Prostate gland (tissue), 2 donors: Measurements from ENCODE around the gene RGS3.

Experiments
- CTCF ChIP-seq, 4 experiments: fragments of 200-600 bp in 2 of 4; fragments of 450-650 bp in 2 of 4; sonication (generic) in 2 of 4; IDR thresholded peaks; 1 replicate in 3 of 4; 2 replicates in 1 of 4; pipeline ENCODE4 v1.5.1; 2016 to 2019; ENCODE audit warnings: antibody characterized with exemption in 4 of 4, mild to moderate bottlenecking in 2 of 4, moderate library complexity in 2 of 4
- POLR2A ChIP-seq: fragments of 450-650 bp; IDR thresholded peaks from one replicate; pipeline ENCODE4 v1.6.1; 2016; ENCODE audit warnings: antibody characterized with exemption, mild to moderate bottlenecking

DNA sequence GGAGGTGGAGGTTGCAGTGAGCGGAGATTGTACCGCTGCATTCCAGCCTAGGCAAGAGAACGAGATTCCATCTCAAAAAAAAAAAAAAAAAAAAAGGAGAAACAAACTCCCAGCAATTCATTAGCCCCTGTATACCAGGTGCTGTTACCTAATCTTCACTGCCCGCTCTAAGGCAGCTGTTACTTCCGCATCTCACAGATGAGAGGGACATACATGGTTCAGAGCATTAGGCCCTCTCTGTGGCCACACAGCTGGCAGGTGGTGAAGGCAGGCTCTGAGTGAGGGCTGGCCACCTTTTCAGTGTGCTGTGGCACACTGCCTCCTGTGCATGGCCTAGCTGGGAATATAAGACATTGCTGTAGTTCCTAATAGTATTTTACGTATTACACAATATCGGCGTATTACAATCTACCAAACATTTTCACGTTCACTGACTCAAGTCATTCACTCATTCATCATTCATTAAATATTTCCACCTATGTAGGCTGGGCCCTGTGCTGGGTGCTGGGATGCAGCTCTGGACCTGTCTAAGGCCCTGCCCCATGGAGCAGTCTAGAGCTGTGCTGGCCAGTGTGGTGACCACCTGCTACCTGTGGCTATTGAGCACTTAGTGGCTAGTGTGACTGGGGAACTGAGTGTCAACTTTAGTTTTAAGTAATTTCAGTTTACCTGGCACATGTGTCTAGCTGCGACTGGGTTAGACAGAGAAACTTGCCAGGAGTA is 35.8 kb downstream of the RGS3 start:
- TF ChIP-seq CTCF (IDR thresholded peaks at IDR 0.05) (no peak), POLR2A (no peak)
